Stimulated activated naive CD8-positive, alpha-beta T cell treated with anti-CD3 and anti-CD28 coated beads, Interleukin-15, amount 100 ng/mL, for 72 hours (primary cell): ENCODE data around the gene PBX2.
"Not testable (repeated sequence)": the region's sequence is repeated elsewhere in the genome, so short reads cannot be mapped to it uniquely, and the experiment has no call there.

Experiments used
- ATAC-seq: fragments of 150-1000 bp; cut with Tn5 transposase; 2 replicates; pipeline ENCODE4 v1.10.0; 2021; ENCODE audit warnings: mild to moderate bottlenecking, moderate library complexity
- DNase-seq, 2 donors: peaks; one replicate each; pipeline ENCODE4 v3.0.0; 2021 to 2022
- H3K27ac Mint-ChIP-seq, 2 donors: one replicate each; pipeline ENCODE4 v1.8.0; 2022; ENCODE audit warnings: mild to moderate bottlenecking in 2 of 2, mixed read lengths in 2 of 2, moderate library complexity in 2 of 2
- H3K27me3 Mint-ChIP-seq: one replicate; pipeline ENCODE4 v1.8.0; 2022; ENCODE audit warnings: mixed read lengths
- H3K4me1 Mint-ChIP-seq: one replicate; pipeline ENCODE4 v1.8.0; 2022; ENCODE audit warnings: mild to moderate bottlenecking, mixed read lengths
- H3K4me3 Mint-ChIP-seq, 2 donors: one replicate each; pipeline ENCODE4 v1.8.0; 2022; ENCODE audit warnings: mild to moderate bottlenecking in 2 of 2, mixed read lengths in 2 of 2, moderate library complexity in 1 of 2
- H3K9me3 Mint-ChIP-seq, 2 donors: one replicate each; pipeline ENCODE4 v1.8.0; 2022; ENCODE audit warnings: mixed read lengths in 2 of 2

The PBX2 gene

GRCh38 chr6:32194388-32194787 lies 4.4 kb upstream of the PBX2 start:
- Mint-ChIP-seq H3K27ac (no peak overlapping the region), H3K4me1 (peaks cover 43% of the 10 kb centered on the region), H3K27me3 (no peaks in the 10 kb centered on the region), H3K9me3 (no peaks in the 10 kb centered on the region), H3K4me3 (peak overlapping the region; percentile 97 to 98)
- DNase-seq = no peak
- no peak for ATAC-seq

- H3K27ac Mint-ChIP-seq = peak overlapping the region; percentile 97 to 98
- not testable (repeated sequence) for ATAC-seq, DNase-seq, H3K27me3 Mint-ChIP-seq, H3K9me3 Mint-ChIP-seq
- peak overlapping the region; percentile 94 to 95 for H3K4me3 Mint-ChIP-seq
- peaks cover 56% of the 10 kb centered on the region for H3K4me1 Mint-ChIP-seq
These were observed 3.1 kb upstream of the PBX2 start for GRCh38 chr6:32193096-32193495.

GRCh38 chr6:32192608-32193039 lies 2.6 kb upstream of the PBX2 start, which contains the start of gene GPSM3:
TSS of gene GPSM3 (minus strand) at chr6:32192643. CDS start at chr6:32192513, 130 bp downstream.
- H3K4me3 Mint-ChIP-seq = peak within 1 kb of the TSS; percentile 94 to 95
- H3K4me1 Mint-ChIP-seq = peaks cover 61% of the 10 kb centered on the region
- H3K27ac Mint-ChIP-seq = peak within 1 kb of the TSS; percentile 97 to 98
- no peaks in the 10 kb centered on the region for H3K27me3 Mint-ChIP-seq
- DNase-seq (peak in 1 of 2 donors; percentile 43), ATAC-seq (no peak)
- no peaks in the 10 kb centered on the region for H3K9me3 Mint-ChIP-seq

- Mint-ChIP-seq H3K27ac (peak overlapping the region; percentile 97 to 98), H3K27me3 (no peaks in the 10 kb centered on the region), H3K4me3 (peak overlapping the region; percentile 94 to 95), H3K4me1 (peaks cover 63% of the 10 kb centered on the region), H3K9me3 (no peaks in the 10 kb centered on the region)
- no peak for DNase-seq
- ATAC-seq = no peak
These were observed 1.9 kb upstream of the PBX2 start for GRCh38 chr6:32191696-32192607.

- H3K27ac Mint-ChIP-seq = peak overlapping the region; percentile 97 to 98
- no peak for DNase-seq
- H3K9me3 Mint-ChIP-seq = no peaks in the 10 kb centered on the region
- H3K4me1 Mint-ChIP-seq = peaks cover 68% of the 10 kb centered on the region
- peak overlapping the region; percentile 94 to 95 for H3K4me3 Mint-ChIP-seq
- no peak for ATAC-seq
- no peaks in the 10 kb centered on the region for H3K27me3 Mint-ChIP-seq
These were observed 1.1 kb upstream of the PBX2 start for GRCh38 chr6:32190911-32191677.

GRCh38 chr6:32189742-32190053 lies 304 bp downstream of the PBX2 start:
- ATAC-seq (peak; percentile 2), DNase-seq (no peak)
- H3K4me3 Mint-ChIP-seq = peak overlapping the region; percentile 95
- H3K27me3 Mint-ChIP-seq = no peaks in the 10 kb centered on the region
- H3K9me3 Mint-ChIP-seq = no peaks in the 10 kb centered on the region
- H3K4me1 Mint-ChIP-seq = peaks cover 68% of the 10 kb centered on the region
- peak overlapping the region in 1 of 2 donors; percentile 97 for H3K27ac Mint-ChIP-seq

GRCh38 chr6:32189069-32189741 lies 797 bp downstream of the PBX2 start:
- H3K27ac Mint-ChIP-seq = peak overlapping the region; percentile 97 to 99
- H3K4me1 Mint-ChIP-seq = peaks cover 65% of the 10 kb centered on the region
- no peaks in the 10 kb centered on the region for H3K9me3 Mint-ChIP-seq
- ATAC-seq (no peak), DNase-seq (no peak)
- no peaks in the 10 kb centered on the region for H3K27me3 Mint-ChIP-seq
- peak overlapping the region; percentile 83 to 95 for H3K4me3 Mint-ChIP-seq

GRCh38 chr6:32188381-32189068 lies 1.5 kb downstream of the PBX2 start:
- Mint-ChIP-seq H3K27ac (peak overlapping the region; percentile 97 to 99), H3K4me3 (peak overlapping the region; percentile 83 to 95), H3K27me3 (no peaks in the 10 kb centered on the region), H3K4me1 (peaks cover 65% of the 10 kb centered on the region), H3K9me3 (no peaks in the 10 kb centered on the region)
- no peak for ATAC-seq
- no peak for DNase-seq

- Mint-ChIP-seq H3K27ac (peak overlapping the region; percentile 75 to 99), H3K4me1 (peaks cover 63% of the 10 kb centered on the region), H3K4me3 (peak overlapping the region; percentile 70 to 95)
- not testable (repeated sequence) for DNase-seq, H3K9me3 Mint-ChIP-seq, ATAC-seq, H3K27me3 Mint-ChIP-seq
These were observed 2.1 kb downstream of the PBX2 start for GRCh38 chr6:32187725-32188380.

GRCh38 chr6:32187009-32187709 lies 2.8 kb downstream of the PBX2 start:
- Mint-ChIP-seq H3K27me3 (no peaks in the 10 kb centered on the region), H3K4me3 (peak overlapping the region; percentile 70 to 95), H3K27ac (peak overlapping the region in 1 of 2 donors; percentile 75), H3K9me3 (no peaks in the 10 kb centered on the region), H3K4me1 (peaks cover 67% of the 10 kb centered on the region)
- DNase-seq = no peak
- ATAC-seq = no peak

- H3K9me3 Mint-ChIP-seq, H3K27me3 Mint-ChIP-seq, ATAC-seq, DNase-seq: not testable (repeated sequence)
- Mint-ChIP-seq H3K4me1 (peaks cover 70% of the 10 kb centered on the region), H3K4me3 (peak overlapping the region in 1 of 2 donors; percentile 70), H3K27ac (peak overlapping the region; percentile 1 to 72)
These were observed 3.7 kb downstream of the PBX2 start for GRCh38 chr6:32186151-32186840.

- DNase-seq (peak in 1 of 2 donors; percentile 60), ATAC-seq (peak; percentile 68)
- peaks cover 72% of the 10 kb centered on the region for H3K4me1 Mint-ChIP-seq
- H3K9me3 Mint-ChIP-seq, H3K27me3 Mint-ChIP-seq: not testable (repeated sequence)
- peak overlapping the region; percentile 72 to 77 for H3K27ac Mint-ChIP-seq
- peak overlapping the region; percentile 34 to 70 for H3K4me3 Mint-ChIP-seq
These were observed 4.3 kb downstream of the PBX2 start for GRCh38 chr6:32185681-32186131.

- no peak for DNase-seq
- no peak for ATAC-seq
- peak within 1 kb of the TSS; percentile 21 to 50 for H3K27ac Mint-ChIP-seq
- H3K4me3 Mint-ChIP-seq = no peak within 1 kb of the TSS
- H3K4me1 Mint-ChIP-seq = peaks cover 84% of the 10 kb centered on the region
- H3K9me3 Mint-ChIP-seq = no peaks in the 10 kb centered on the region
- H3K27me3 Mint-ChIP-seq = no peaks in the 10 kb centered on the region
These were observed 5.8 kb downstream of the PBX2 start, which contains the start of gene AGER for GRCh38 chr6:32184084-32184640. TSS of gene AGER (minus strand) at chr6:32184253. CDS start at chr6:32184222, 31 bp downstream.
